ENCODE data around the gene TYMS.

GRCh38 chr18:612156-612555 lies 45.3 kb upstream of the TYMS start:
- TF ChIP-seq, protein P1, sequence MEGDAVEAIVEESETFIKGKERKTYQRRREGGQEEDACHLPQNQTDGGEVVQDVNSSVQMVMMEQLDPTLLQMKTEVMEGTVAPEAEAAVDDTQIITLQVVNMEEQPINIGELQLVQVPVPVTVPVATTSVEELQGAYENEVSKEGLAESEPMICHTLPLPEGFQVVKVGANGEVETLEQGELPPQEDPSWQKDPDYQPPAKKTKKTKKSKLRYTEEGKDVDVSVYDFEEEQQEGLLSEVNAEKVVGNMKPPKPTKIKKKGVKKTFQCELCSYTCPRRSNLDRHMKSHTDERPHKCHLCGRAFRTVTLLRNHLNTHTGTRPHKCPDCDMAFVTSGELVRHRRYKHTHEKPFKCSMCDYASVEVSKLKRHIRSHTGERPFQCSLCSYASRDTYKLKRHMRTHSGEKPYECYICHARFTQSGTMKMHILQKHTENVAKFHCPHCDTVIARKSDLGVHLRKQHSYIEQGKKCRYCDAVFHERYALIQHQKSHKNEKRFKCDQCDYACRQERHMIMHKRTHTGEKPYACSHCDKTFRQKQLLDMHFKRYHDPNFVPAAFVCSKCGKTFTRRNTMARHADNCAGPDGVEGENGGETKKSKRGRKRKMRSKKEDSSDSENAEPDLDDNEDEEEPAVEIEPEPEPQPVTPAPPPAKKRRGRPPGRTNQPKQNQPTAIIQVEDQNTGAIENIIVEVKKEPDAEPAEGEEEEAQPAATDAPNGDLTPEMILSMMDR (conservative IDR thresholded peaks at IDR 0.05; ENCODE audit: low read depth, low read length), result no peak
- TF ChIP-seq EZH2 (IDR thresholded peaks at IDR 0.05; ENCODE audit: borderline replicate concordance, low read depth, low read length, poor library complexity, severe bottlenecking), result no peak
